K562 (cell line): ENCODE data around the gene F2. TPM values are rescaled to one million over a fixed set of nuclear protein-coding genes. Genes with fewer than 3 reads are reported as not detected.
A peak's percentile ranks its signal among the peaks of the same experiment; 100 is the strongest.

Experiments
- GATAD2A ChIP-seq: fragments of 450-650 bp; IDR thresholded peaks from 2 replicates; pipeline ENCODE4 v1.6.1; 2017
- HDAC1 ChIP-seq, 2 experiments: fragments of 450-650 bp; IDR thresholded peaks; 2 replicates each; pipeline ENCODE4 v1.6.1; 2016 to 2017; ENCODE audit warnings: inconsistent platforms in 1 of 2, mild to moderate bottlenecking in 1 of 2, moderate library complexity in 1 of 2
- ID3 ChIP-seq, 2 experiments: fragments of 250-450 bp in 1 of 2; fragments of 450-650 bp in 1 of 2; sonication (Bioruptor Pico) in 1 of 2; IDR thresholded peaks; 2 replicates each; pipeline versions ENCODE4 v1.6.1 to v1.8.0; 2016 to 2021; ENCODE audit warnings: mild to moderate bottlenecking in 2 of 2, moderate library complexity in 2 of 2, missing compliant biosample characterization in 1 of 2, missing genetic modification characterization in 1 of 2
- LEF1 ChIP-seq: fragments of 450-650 bp; IDR thresholded peaks from 2 replicates; pipeline ENCODE4 v1.6.1; 2016; ENCODE audit warnings: mild to moderate bottlenecking
- MBD2 ChIP-seq: sonication (generic); IDR thresholded peaks from 2 replicates; pipeline ENCODE4 v1.6.1; 2016; ENCODE audit warnings: low read depth, borderline replicate concordance
- POLR2H ChIP-seq: IDR thresholded peaks from 2 replicates; pipeline ENCODE4 v1.6.1; 2016; ENCODE audit warnings: missing genetic modification characterization, low read depth, mild to moderate bottlenecking, control low read depth, missing compliant biosample characterization, moderate library complexity
- RAD51 ChIP-seq: fragments of 450-650 bp; IDR thresholded peaks from 2 replicates; pipeline ENCODE4 v1.7.1; 2016; ENCODE audit warnings: low read depth, mild to moderate bottlenecking, borderline replicate concordance
- SAFB2 ChIP-seq: fragments of 200-400 bp; formaldehyde crosslinking; IDR thresholded peaks from 2 replicates; pipeline ENCODE4 v1.6.1; 2018; ENCODE audit warnings: borderline replicate concordance, low read length, low read depth, moderate library complexity; ENCODE audit not compliant: severe bottlenecking
- SETDB1 ChIP-seq: IDR thresholded peaks from one replicate; pipeline ENCODE4 v1.6.1; 2012; ENCODE audit warnings: low read length, control low read depth, inconsistent platforms
- SMARCE1 ChIP-seq: fragments of 450-650 bp; IDR thresholded peaks from 2 replicates; pipeline ENCODE4 v1.7.1; 2016; ENCODE audit warnings: mild to moderate bottlenecking
- TAF1 ChIP-seq: IDR thresholded peaks from 2 replicates; pipeline ENCODE4 v1.6.1; 2011; ENCODE audit warnings: mild to moderate bottlenecking, low read length, moderate library complexity; ENCODE audit not compliant: insufficient read depth, control insufficient read depth, severe bottlenecking; ENCODE audit errors: extremely low read depth
- TCF7 ChIP-seq: sonication (generic); IDR thresholded peaks from 2 replicates; pipeline ENCODE4 v1.6.1; 2016; ENCODE audit warnings: antibody characterized with exemption, borderline replicate concordance
- ZFX ChIP-seq: sonication (generic); formaldehyde crosslinking; IDR thresholded peaks from 2 replicates; pipeline ENCODE4 v1.8.0; 2022; ENCODE audit warnings: mild to moderate bottlenecking, missing genetic modification reagents, moderate library complexity
- ZHX1 ChIP-seq: fragments of 150-350 bp; conservative IDR thresholded peaks from 2 replicates; pipeline ENCODE4 v1.6.1; 2014; ENCODE audit warnings: low read length
- ZNF165 ChIP-seq: fragments of 250-450 bp; sonication (Bioruptor Pico); IDR thresholded peaks from 2 replicates; pipeline ENCODE4 v1.4.0; 2020; ENCODE audit warnings: borderline replicate concordance
- ZNF232 ChIP-seq: sonication (generic); formaldehyde crosslinking; IDR thresholded peaks from 2 replicates; pipeline ENCODE4 v1.8.0; 2022; ENCODE audit warnings: mild to moderate bottlenecking, missing genetic modification reagents
- ZNF512 ChIP-seq: IDR thresholded peaks from 2 replicates; pipeline ENCODE4 v1.6.1; 2016; ENCODE audit warnings: missing genetic modification characterization, missing compliant biosample characterization
- ZNF57 ChIP-seq: fragments of 450-650 bp; formaldehyde crosslinking; IDR thresholded peaks from 2 replicates; pipeline ENCODE4 v1.4.0; 2020; ENCODE audit warnings: mild to moderate bottlenecking, moderate library complexity
- ZNF655 ChIP-seq: fragments of 250-450 bp; sonication (Bioruptor Pico); IDR thresholded peaks from 2 replicates; pipeline ENCODE4 v1.5.0; 2021
- ZNF75A ChIP-seq: fragments of 450-650 bp; formaldehyde crosslinking; IDR thresholded peaks from 2 replicates; pipeline ENCODE4 v1.4.0; 2020; ENCODE audit warnings: mild to moderate bottlenecking
- polyA plus RNA-seq, 8 experiments: library from polyadenylated mRNA; depleted of rRNA in 4 of 8; stranded (reverse) in 5 of 8; unstranded in 3 of 8; fragments of >200 nt; fragmentation: Nextera tagmentation in 2 of 8; fragmentation: Illumina TruSeq in 1 of 8; extraction: Ambion mirVana in 2 of 8; extraction: Trizol in 1 of 8; gene quantifications; 2 replicates each; pipeline versions ENCODE4 v1.2.1 to v1.2.3, GENCODE V29; 2011 to 2014; ENCODE audit warnings: inconsistent platforms in 1 of 8, missing spikeins in 1 of 8
- total RNA-seq, 7 experiments: library from RNA; depleted of rRNA in 6 of 7; stranded (reverse); fragments of >200 nt in 6 of 7; fragmentation: Illumina TruSeq in 2 of 7; extraction: Trizol in 2 of 7; gene quantifications; 2 replicates each; pipeline versions ENCODE4 v1.2.1 to v1.2.3, GENCODE V29; 2011 to 2021; ENCODE audit warnings: low replicate concordance in 1 of 7

Gene F2
- total and polyA plus RNA-seq, 9 of the 15 experiments (the other 6 are each of a cell fraction or from before 2014, with no cell fraction given) = 0.16 TPM; not detected in 8

- TF ChIP-seq ZHX1 = peak; percentile 64; the same call in 1 of the 2 replicates
- 0 out of 2 replicates have a peak, but pooled peaks have one; percentile 27 for TF ChIP-seq TCF7
- TF ChIP-seq ZNF165 = no peak
- no peak for TF ChIP-seq SAFB2
- TF ChIP-seq SETDB1 = peak; percentile 55
- TF ChIP-seq ZNF57 (CRISPR knock-in tag) = 0 out of 2 replicates have a peak, but pooled peaks have one; percentile 14
- peak; percentile 64; the same call in 1 of the 2 replicates for TF ChIP-seq ZNF75A (CRISPR knock-in tag)
- peak; percentile 35; the same call in 1 of the 2 replicates for TF ChIP-seq RAD51
- no peak for TF ChIP-seq SMARCE1
- TF ChIP-seq ZFX (CRISPR knock-in tag) = peak; percentile 82
- peak; percentile 64; the same call in 1 of the 2 replicates for TF ChIP-seq ZNF232 (CRISPR knock-in tag)
- TF ChIP-seq ZNF512 = no peak
- no peak for TF ChIP-seq ZNF655
- peak; percentile 56; the same call in 1 of the 2 replicates for TF ChIP-seq LEF1
- TF ChIP-seq GATAD2A = peak; percentile 41; the same call in 1 of the 2 replicates
- peak in 1 of 2 experiments; percentile 97; a peak in 3 of 4 replicates for TF ChIP-seq HDAC1 (IDR thresholded peaks at IDR 0.05)
- peak; percentile 60 for TF ChIP-seq MBD2
- no peak for TF ChIP-seq ID3 (CRISPR knock-in tag; IDR thresholded peaks at IDR 0.05)
- TF ChIP-seq ID3 (tag; IDR thresholded peaks at IDR 0.05) = peak; percentile 92
- peak; percentile 77 for TF ChIP-seq TAF1
- TF ChIP-seq POLR2H (tag) = peak; percentile 84
Measured at GRCh38 chr11:46700241-46701077, 18.6 kb upstream of the F2 start, which contains the start of the genes ARHGAP1 and ZNF408 (continued).
